GM10266 (cell line): Measurements from ENCODE around the gene GLDC.

Source experiments
- DNase-seq: peaks from one replicate; pipeline ENCODE4 v3.0.0; 2012; ENCODE audit errors: extremely low spot score
- TF ChIP-seq, protein P1 (sequence below): IDR thresholded peaks from 2 replicates; pipeline ENCODE4 v1.5.1; 2012; ENCODE audit warnings: mild to moderate bottlenecking, low read depth; ENCODE audit not compliant: control insufficient read depth, insufficient read depth; ENCODE audit errors: missing control alignments

GLDC gene

DNA sequence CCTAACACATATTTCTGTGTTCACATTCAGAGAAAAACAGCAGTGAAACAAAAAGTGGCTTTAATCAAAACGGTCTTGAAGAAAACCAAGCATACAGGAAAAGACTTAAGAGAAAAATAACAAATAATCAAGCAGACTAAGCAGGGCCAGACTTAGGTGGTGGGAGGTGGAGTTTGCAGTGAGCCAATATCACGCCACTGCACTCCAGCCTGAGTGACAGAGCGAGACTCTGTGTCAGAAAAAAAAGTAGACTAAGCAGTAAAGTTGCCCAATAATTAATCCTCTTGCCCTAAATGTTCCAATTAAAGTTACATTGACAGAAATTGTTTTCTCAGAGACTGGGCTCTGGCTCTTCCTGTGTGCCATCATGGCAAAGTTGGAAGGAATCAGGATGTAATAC is 26.6 kb upstream of the GLDC start:
- TF ChIP-seq, protein P1, sequence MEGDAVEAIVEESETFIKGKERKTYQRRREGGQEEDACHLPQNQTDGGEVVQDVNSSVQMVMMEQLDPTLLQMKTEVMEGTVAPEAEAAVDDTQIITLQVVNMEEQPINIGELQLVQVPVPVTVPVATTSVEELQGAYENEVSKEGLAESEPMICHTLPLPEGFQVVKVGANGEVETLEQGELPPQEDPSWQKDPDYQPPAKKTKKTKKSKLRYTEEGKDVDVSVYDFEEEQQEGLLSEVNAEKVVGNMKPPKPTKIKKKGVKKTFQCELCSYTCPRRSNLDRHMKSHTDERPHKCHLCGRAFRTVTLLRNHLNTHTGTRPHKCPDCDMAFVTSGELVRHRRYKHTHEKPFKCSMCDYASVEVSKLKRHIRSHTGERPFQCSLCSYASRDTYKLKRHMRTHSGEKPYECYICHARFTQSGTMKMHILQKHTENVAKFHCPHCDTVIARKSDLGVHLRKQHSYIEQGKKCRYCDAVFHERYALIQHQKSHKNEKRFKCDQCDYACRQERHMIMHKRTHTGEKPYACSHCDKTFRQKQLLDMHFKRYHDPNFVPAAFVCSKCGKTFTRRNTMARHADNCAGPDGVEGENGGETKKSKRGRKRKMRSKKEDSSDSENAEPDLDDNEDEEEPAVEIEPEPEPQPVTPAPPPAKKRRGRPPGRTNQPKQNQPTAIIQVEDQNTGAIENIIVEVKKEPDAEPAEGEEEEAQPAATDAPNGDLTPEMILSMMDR: no peak
- DNase-seq: no peak

DNA sequence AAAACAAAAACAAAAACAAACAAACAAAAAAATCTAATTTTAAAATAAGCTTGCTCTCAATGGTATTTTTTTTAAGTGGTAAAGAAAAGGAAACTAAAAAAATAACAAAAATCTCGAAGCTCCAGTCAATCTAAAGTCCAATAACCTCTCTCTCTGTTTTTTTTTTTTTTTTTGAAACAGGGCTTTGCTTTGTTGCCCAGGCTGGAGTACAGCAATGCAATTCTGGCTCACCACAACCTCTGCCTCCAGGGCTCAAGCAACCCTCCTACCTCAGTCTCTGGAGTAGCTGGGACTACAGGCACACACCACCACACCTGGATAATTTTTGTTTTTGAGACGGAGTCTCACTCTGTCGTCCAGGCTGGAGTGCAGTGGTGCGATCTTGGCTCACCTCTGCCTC is 25.9 kb upstream of the GLDC start:
- TF ChIP-seq, protein P1: no peak
- DNase-seq: no peak

DNA sequence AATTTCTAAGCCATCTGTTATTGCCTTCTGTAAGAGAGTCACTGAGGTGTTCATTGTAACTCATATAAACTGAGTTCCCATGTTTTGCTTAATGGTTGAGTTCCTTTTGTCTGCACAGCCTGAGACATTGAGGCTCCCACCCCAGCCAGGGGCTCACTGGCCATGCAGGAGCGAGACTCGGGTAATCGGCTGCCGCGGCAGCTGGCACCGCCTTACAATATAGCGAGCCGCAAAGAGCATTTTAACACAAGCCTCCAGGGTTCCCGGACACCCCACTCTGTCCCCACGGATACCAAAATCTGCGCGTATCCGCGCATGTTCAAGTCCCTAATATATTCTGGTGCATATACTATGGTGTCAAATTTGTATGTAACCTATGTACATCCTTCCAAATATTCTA is 24.4 kb upstream of the GLDC start:
- TF ChIP-seq, protein P1: no peak

DNA sequence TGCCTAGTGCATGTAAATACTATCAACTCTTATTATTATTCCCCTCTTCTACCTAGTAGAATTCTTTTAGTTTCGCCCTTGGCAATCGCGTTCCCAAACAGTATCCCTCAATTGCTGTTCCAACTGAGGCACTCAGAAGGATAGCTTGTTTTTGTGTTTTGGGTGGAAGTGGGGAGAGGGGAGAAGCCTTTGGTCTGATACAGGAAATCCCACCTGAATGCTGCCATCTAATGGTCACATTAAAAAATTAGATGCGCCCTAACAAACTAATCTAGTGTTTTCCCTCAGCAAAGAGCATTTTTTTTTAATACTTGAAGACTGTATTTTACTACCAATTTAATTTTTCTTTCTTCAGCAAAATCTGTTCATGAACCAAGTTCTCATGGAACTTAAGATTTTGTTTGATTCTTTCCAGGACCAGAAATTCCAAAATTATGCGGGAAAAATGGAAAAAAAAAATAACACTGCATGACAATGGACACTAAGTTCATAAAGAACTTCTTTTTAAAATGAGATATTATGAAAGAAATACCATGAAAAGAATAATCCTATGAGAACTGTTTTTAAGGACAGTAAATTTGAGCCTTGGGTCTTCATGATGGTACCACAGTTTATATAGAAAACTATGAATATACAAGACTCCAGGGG is 22.2 kb upstream of the GLDC start:
- TF ChIP-seq, protein P1: peak; percentile 51

More for the DNA sequence above, 24.4 kb upstream of the GLDC start:
- no peak for DNase-seq

DNA sequence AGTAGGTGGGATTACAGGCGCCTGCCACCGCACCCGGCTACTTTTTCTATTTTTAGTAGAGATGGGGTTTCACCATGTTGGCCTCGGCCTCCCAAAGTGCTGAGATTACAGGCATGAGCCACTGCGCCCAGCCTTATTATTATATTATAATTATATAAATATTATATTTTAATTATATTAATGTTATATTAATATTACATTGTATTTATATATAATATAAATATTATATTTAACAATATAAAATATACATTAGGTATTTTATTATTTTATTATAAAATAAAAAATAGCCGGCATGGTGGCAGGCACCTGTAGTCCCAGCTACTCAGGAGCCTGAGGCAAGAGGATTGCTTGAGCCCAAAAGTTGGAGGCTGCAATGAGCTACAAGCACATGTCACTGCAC is 21.6 kb upstream of the GLDC start:
- TF ChIP-seq, protein P1: no peak
- DNase-seq: no peak

More for the DNA sequence above, 22.2 kb upstream of the GLDC start:
- DNase-seq: no peak

DNA sequence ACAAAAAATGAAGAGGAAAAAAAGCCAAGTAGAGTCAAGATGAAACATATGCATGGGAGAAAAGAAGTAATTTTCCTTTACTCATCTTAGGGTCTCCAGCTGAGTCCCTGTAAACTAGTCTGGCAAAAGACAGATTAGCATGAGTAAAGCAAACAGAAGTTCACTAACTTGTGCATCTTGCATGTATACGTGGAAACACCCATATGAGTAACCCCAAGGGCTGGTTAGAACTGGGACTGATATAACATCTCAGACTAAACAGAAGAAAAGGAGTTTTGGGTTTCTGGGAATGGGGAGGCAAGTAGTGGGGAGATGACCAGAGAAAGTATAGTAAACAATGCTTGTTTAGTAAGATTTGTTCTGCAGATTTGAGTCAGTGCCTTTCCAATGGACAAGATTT is 20.1 kb upstream of the GLDC start:
- DNase-seq: no peak
- TF ChIP-seq, protein P1: no peak

DNA sequence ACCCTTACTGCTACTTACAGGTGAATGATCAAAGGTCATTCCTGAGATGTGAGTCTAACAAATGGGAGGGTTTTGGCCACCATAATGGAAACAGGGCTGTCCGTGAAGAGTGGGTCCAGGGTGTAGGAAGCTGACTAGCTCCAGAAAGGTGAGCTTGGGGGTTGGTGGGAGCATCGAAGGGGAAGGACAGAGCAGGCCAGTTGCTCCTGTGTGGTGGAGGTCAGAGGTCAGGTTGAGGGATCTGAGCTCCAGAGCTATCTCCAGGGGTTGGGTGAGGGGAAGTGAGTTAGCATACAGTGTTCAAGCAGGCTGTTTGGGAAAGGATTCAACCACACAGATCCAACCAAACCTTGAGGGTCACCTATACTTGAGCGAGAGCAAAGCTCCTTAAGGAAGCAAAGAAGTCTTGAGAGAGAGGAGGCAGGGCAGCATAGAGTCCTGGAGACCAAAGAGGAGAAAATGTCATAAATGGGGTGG is 18.7 kb upstream of the GLDC start:
- no peak for DNase-seq
- TF ChIP-seq, protein P1: no peak
